Measurements from ENCODE around the gene NID2. TPM values are rescaled to one million over a fixed set of nuclear protein-coding genes. Genes with fewer than 3 reads are reported as not detected.

Gene NID2
- total and polyA plus RNA-seq, 7 experiments from 2014 or later, result 0.35 to 0.94 (median 0.42) TPM; not detected in 4

- ChIA-PET POLR2A (no interaction called here), CTCF (no interaction called here)
- Mint-ChIP-seq H3K27ac (peak overlapping the region in 7 of 9 donors; percentile 9 to 80 (median 52)), H3K27me3 (no peaks in the 10 kb centered on the region), H3K4me3 (peak overlapping the region in 3 of 10 donors; percentile 9 to 69 (median 57)), H3K9me3 (peaks cover 16 to 43% (median 24%) of the 10 kb centered on the region in 11 donors), H3K4me1 (peaks cover 32 to 61% (median 51%) of the 10 kb centered on the region in 7 donors), H3K36me3 (peaks cover 31 to 64% (median 60%) of the 10 kb centered on the region in 5 donors)
- ATAC-seq (no peak), DNase-seq (no peak)
- H3K27me3 ChIP-seq (ENCODE audit: control insufficient read depth in 2 of 2, insufficient read depth in 2 of 2, low read length in 2 of 2), result no peaks in the 10 kb centered on the region
- H3K4me3 ChIP-seq (ENCODE audit: low read length), result no peak overlapping the region
- H3K4me1 ChIP-seq (ENCODE audit: control insufficient read depth in 2 of 2, insufficient read depth in 2 of 2, low read length in 2 of 2), result peaks cover 8 to 11% of the 10 kb centered on the region in 2 donors
- H3K9me3 ChIP-seq (ENCODE audit: control insufficient read depth in 2 of 3, low read length in 3 of 3), result peaks cover 0 to 14% (median 0%) of the 10 kb centered on the region in 3 experiments
- H3K27ac ChIP-seq (ENCODE audit: low read depth, low read length), result peak overlapping the region; percentile 15
- peaks cover 0 to 49% (median 5%) of the 10 kb centered on the region in 3 experiments for H3K36me3 ChIP-seq (ENCODE audit: control insufficient read depth in 2 of 3, insufficient read depth in 3 of 3, low read length in 3 of 3)
- intact Hi-C loops (cut with micrococcal nuclease), result loop anchor here in 1 of 2 donors (5.0 kb wide), 2 partner anchors 99 to 114 kb away; partner anchors contain the start of gene GNG2
Observed at GRCh38 chr14:51960866-51961265, 108.0 kb downstream of the NID2 start.

- Histone ChIP-seq H3K4me3 (ENCODE audit: low read length) (no peak overlapping the region), H3K27ac (ENCODE audit: low read depth, low read length) (no peak overlapping the region), H3K4me1 (ENCODE audit: control insufficient read depth in 2 of 2, insufficient read depth in 2 of 2, low read length in 2 of 2) (peaks cover 8 to 11% of the 10 kb centered on the region in 2 donors), H3K36me3 (ENCODE audit: control insufficient read depth in 2 of 3, insufficient read depth in 3 of 3, low read length in 3 of 3) (peaks cover 0 to 57% (median 8%) of the 10 kb centered on the region in 3 experiments), H3K27me3 (ENCODE audit: control insufficient read depth in 2 of 2, insufficient read depth in 2 of 2, low read length in 2 of 2) (no peaks in the 10 kb centered on the region), H3K9me3 (ENCODE audit: control insufficient read depth in 2 of 3, low read length in 3 of 3) (peaks cover 0 to 14% (median 0%) of the 10 kb centered on the region in 3 experiments)
- DNase-seq (no peak), ATAC-seq (no peak)
- intact Hi-C loops (cut with micrococcal nuclease), result loop anchor here in 1 of 2 donors (5.0 kb wide), 2 partner anchors 98 to 113 kb away; partner anchors contain the start of gene GNG2
- no peaks in the 10 kb centered on the region for H3K27me3 Mint-ChIP-seq
- peak overlapping the region in 4 of 9 donors; percentile 1 to 64 (median 10) for H3K27ac Mint-ChIP-seq
- no peak overlapping the region for H3K4me3 Mint-ChIP-seq
- peaks cover 32 to 65% (median 51%) of the 10 kb centered on the region in 7 donors for H3K4me1 Mint-ChIP-seq
- peaks cover 16 to 43% (median 24%) of the 10 kb centered on the region in 11 donors for H3K9me3 Mint-ChIP-seq
- POLR2A ChIA-PET, result no interaction called here
- CTCF ChIA-PET, result no interaction called here
- peaks cover 31 to 69% (median 68%) of the 10 kb centered on the region in 5 donors for H3K36me3 Mint-ChIP-seq
Observed at GRCh38 chr14:51959928-51960327, 108.9 kb downstream of the NID2 start.

GRCh38 chr14:51957950-51958349, 110.9 kb downstream of the NID2 start:
- Mint-ChIP-seq H3K4me3 (no peak overlapping the region), H3K9me3 (peaks cover 16 to 43% (median 24%) of the 10 kb centered on the region in 11 donors), H3K4me1 (peaks cover 27 to 63% (median 39%) of the 10 kb centered on the region in 7 donors), H3K36me3 (peaks cover 46 to 85% (median 82%) of the 10 kb centered on the region in 5 donors), H3K27me3 (no peaks in the 10 kb centered on the region), H3K27ac (peak overlapping the region in 1 of 9 donors; percentile 7)
- Histone ChIP-seq H3K27ac (ENCODE audit: low read depth, low read length) (no peak overlapping the region), H3K27me3 (ENCODE audit: control insufficient read depth in 2 of 2, insufficient read depth in 2 of 2, low read length in 2 of 2) (no peaks in the 10 kb centered on the region), H3K4me1 (ENCODE audit: control insufficient read depth in 2 of 2, insufficient read depth in 2 of 2, low read length in 2 of 2) (peaks cover 8 to 10% of the 10 kb centered on the region in 2 donors), H3K4me3 (ENCODE audit: low read length) (no peak overlapping the region), H3K9me3 (ENCODE audit: control insufficient read depth in 2 of 3, low read length in 3 of 3) (peaks cover 0 to 14% (median 0%) of the 10 kb centered on the region in 3 experiments), H3K36me3 (ENCODE audit: control insufficient read depth in 2 of 3, insufficient read depth in 3 of 3, low read length in 3 of 3) (peaks cover 4 to 72% (median 12%) of the 10 kb centered on the region in 3 experiments)
- intact Hi-C loops (cut with micrococcal nuclease), result no loop called here
- DNase-seq (no peak), ATAC-seq (no peak)
- CTCF ChIA-PET, result no interaction called here
- POLR2A ChIA-PET, result no interaction called here

Other genes starting within 250 kb of the NID2 start
- gene GNG2, start 208.4 kb downstream of the NID2 start, total RNA-seq, result 100 to 1,000 TPM in 3 of 5 experiments, 10 to 100 TPM in 2; 62.1 to 199 (median 106) TPM
- 100 to 1,000 TPM; 117 to 135 TPM for gene GNG2, start 208.4 kb downstream of the NID2 start, polyA plus RNA-seq
- 100 to 1,000 TPM; 112 to 180 (median 116) TPM for gene RTRAF, start 79.5 kb downstream of the NID2 start, total RNA-seq
- gene RTRAF, start 79.5 kb downstream of the NID2 start, polyA plus RNA-seq, result 100 to 1,000 TPM; 169 to 206 TPM
- gene PTGDR, start 198.6 kb upstream of the NID2 start, total RNA-seq, result 10 to 100 TPM in 1 of 5 experiments, 1 to 10 TPM in 1, under 1 TPM in 3; 0.22 to 12.4 (median 0.80) TPM
- gene PTGDR, start 198.6 kb upstream of the NID2 start, polyA plus RNA-seq, result under 1 TPM; 0.10 to 0.35 TPM
- 100 to 1,000 TPM in 1 of 5 experiments, 10 to 100 TPM in 2, 1 to 10 TPM in 2; 1.7 to 162 (median 15.2) TPM for gene PTGER2, start 245.3 kb upstream of the NID2 start, total RNA-seq
- 10 to 100 TPM; 23.4 to 67.7 TPM for gene PTGER2, start 245.3 kb upstream of the NID2 start, polyA plus RNA-seq